Measurements from ENCODE around the gene LELP1.
"Not testable (repeated sequence)": the region's sequence is repeated elsewhere in the genome, so short reads cannot be mapped to it uniquely, and the experiment has no call there.

DNA sequence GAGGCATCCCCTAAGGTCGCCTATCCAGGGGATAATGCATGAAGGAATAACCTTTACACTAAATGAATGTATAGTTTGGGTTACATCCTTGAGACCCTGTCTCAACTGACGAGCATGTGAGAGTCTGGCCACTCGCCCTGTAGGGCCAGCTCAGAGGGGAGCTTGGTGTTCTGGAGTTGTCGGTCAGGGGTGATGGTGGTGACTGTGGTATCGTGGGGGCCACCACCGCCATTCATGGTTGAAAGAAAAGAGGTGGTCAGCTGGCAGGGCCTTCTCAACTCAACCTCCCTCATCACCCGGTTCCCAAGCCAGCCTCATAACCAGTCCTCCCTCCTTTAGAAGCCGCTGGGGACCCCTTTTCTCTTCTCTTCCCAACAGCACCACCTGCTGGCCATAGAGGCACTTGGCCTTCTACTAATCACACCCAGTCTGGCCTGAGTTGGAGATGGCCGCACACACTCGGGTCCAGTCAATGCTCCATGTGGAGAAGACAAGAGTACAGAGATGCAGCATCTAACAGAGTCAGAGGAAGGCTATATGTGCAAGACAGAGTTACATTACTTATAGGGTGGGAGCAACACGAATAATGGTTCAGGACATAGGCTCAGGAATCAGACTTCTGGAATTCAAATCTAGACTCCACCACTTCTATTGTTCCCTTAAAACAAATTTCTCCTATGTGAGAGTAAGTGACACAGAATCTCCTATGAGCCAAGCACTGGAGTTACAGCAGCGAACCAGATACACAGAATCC, 26.0 kb downstream of the LELP1 start:
- not testable (repeated sequence) for TF ChIP-seq JUND (IDR thresholded peaks at IDR 0.05; ENCODE audit: low read length); POLR2A (IDR thresholded peaks at IDR 0.05; ENCODE audit: control extremely low read depth in 1 of 2, low read depth in 2 of 2, low read length in 2 of 2); EZH2 (IDR thresholded peaks at IDR 0.05; ENCODE audit: low read depth, low read length, severe bottlenecking); CREB1 (IDR thresholded peaks at IDR 0.05); NRF1 (IDR thresholded peaks at IDR 0.05; ENCODE audit: low read depth, low read length); CHD2 (IDR thresholded peaks at IDR 0.05; ENCODE audit: low read length)
- TF ChIP-seq, protein P1, sequence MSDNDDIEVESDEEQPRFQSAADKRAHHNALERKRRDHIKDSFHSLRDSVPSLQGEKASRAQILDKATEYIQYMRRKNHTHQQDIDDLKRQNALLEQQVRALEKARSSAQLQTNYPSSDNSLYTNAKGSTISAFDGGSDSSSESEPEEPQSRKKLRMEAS (IDR thresholded peaks at IDR 0.05) = not testable (repeated sequence)
- TF ChIP-seq, protein P2, sequence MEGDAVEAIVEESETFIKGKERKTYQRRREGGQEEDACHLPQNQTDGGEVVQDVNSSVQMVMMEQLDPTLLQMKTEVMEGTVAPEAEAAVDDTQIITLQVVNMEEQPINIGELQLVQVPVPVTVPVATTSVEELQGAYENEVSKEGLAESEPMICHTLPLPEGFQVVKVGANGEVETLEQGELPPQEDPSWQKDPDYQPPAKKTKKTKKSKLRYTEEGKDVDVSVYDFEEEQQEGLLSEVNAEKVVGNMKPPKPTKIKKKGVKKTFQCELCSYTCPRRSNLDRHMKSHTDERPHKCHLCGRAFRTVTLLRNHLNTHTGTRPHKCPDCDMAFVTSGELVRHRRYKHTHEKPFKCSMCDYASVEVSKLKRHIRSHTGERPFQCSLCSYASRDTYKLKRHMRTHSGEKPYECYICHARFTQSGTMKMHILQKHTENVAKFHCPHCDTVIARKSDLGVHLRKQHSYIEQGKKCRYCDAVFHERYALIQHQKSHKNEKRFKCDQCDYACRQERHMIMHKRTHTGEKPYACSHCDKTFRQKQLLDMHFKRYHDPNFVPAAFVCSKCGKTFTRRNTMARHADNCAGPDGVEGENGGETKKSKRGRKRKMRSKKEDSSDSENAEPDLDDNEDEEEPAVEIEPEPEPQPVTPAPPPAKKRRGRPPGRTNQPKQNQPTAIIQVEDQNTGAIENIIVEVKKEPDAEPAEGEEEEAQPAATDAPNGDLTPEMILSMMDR (IDR thresholded peaks at IDR 0.05; ENCODE audit: control extremely low read depth in 1 of 3, insufficient read depth in 1 of 3, low read depth in 1 of 3, low read length in 3 of 3) = peak; percentile 49 to 55 (median 55); a peak in 3 of 4 replicates

All from H1 (cell line).